Activated naive CD4-positive, alpha-beta T cell treated with anti-CD3 and anti-CD28 coated beads, Interleukin-2, amount 50 U/mL, for 24 hours (primary cell): ENCODE data around the gene NOS2.
"Not testable (repeated sequence)": the region's sequence is repeated elsewhere in the genome, so short reads cannot be mapped to it uniquely, and the experiment has no call there.

Experiments used
- H3K27ac Mint-ChIP-seq: one replicate; pipeline ENCODE4 v1.8.0; 2021; ENCODE audit warnings: mild to moderate bottlenecking, mixed read lengths
- H3K27me3 Mint-ChIP-seq: one replicate; pipeline ENCODE4 v1.8.0; 2021; ENCODE audit warnings: mixed read lengths
- H3K36me3 Mint-ChIP-seq: one replicate; pipeline ENCODE4 v1.8.0; 2021; ENCODE audit warnings: mixed read lengths
- H3K4me1 Mint-ChIP-seq: one replicate; pipeline ENCODE4 v1.8.0; 2021; ENCODE audit warnings: mixed read lengths
- H3K4me3 Mint-ChIP-seq: one replicate; pipeline ENCODE4 v1.8.0; 2021; ENCODE audit warnings: mild to moderate bottlenecking, mixed read lengths
- H3K9me3 Mint-ChIP-seq: one replicate; pipeline ENCODE4 v1.8.0; 2021; ENCODE audit warnings: mixed read lengths

NOS2 gene

GRCh38 chr17:27743281-27743885, 56.9 kb downstream of the NOS2 start:
- H3K9me3 Mint-ChIP-seq = no peaks in the 10 kb centered on the region
- no peaks in the 10 kb centered on the region for H3K27me3 Mint-ChIP-seq
- no peaks in the 10 kb centered on the region for H3K36me3 Mint-ChIP-seq
- no peaks in the 10 kb centered on the region for H3K4me1 Mint-ChIP-seq
- H3K27ac Mint-ChIP-seq = no peak overlapping the region
- H3K4me3 Mint-ChIP-seq = no peak overlapping the region

- Mint-ChIP-seq H3K4me3 (no peak overlapping the region), H3K27me3 (no peaks in the 10 kb centered on the region), H3K9me3 (no peaks in the 10 kb centered on the region), H3K4me1 (no peaks in the 10 kb centered on the region), H3K27ac (no peak overlapping the region), H3K36me3 (no peaks in the 10 kb centered on the region)
Observed at GRCh38 chr17:27741971-27742575, 58.3 kb downstream of the NOS2 start.

DNA sequence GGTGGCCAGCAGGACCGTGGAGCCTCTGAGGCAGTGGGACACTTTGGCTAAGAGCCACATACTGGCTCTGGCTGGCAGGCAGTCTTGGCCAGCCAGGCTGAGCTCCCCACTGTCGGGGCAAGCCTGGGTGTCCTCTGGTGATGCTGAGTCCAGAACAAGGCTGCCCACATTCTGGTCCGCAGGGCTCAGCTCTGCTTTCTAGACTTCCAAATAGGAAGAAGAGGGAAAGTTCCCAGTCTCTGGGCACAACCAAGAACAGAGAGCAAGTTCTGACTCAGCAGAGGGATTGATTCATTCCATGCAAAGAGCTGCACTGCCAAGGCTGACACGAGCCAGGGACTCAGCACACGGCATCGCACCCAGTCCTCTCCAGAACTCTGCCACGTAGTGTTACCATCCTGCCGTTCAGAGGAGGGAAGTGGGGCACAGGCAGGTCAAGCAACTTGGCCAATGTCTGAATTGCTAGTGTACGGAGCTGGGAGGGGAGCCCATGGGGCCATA, 58.9 kb downstream of the NOS2 start:
- H3K9me3 Mint-ChIP-seq = no peaks in the 10 kb centered on the region
- H3K4me3 Mint-ChIP-seq = no peak overlapping the region
- no peaks in the 10 kb centered on the region for H3K36me3 Mint-ChIP-seq
- H3K4me1 Mint-ChIP-seq = no peaks in the 10 kb centered on the region
- H3K27ac Mint-ChIP-seq = no peak overlapping the region
- H3K27me3 Mint-ChIP-seq = no peaks in the 10 kb centered on the region

- not testable (repeated sequence) for H3K9me3 Mint-ChIP-seq, H3K4me1 Mint-ChIP-seq, H3K36me3 Mint-ChIP-seq, H3K27ac Mint-ChIP-seq, H3K27me3 Mint-ChIP-seq, H3K4me3 Mint-ChIP-seq
Observed at GRCh38 chr17:27740541-27740940, 59.8 kb downstream of the NOS2 start.

- Mint-ChIP-seq H3K27ac (no peak overlapping the region), H3K4me3 (no peak overlapping the region), H3K9me3 (no peaks in the 10 kb centered on the region), H3K4me1 (no peaks in the 10 kb centered on the region), H3K36me3 (no peaks in the 10 kb centered on the region), H3K27me3 (peaks cover 8% of the 10 kb centered on the region)
Observed at GRCh38 chr17:27733773-27734172, 66.6 kb downstream of the NOS2 start.

DNA sequence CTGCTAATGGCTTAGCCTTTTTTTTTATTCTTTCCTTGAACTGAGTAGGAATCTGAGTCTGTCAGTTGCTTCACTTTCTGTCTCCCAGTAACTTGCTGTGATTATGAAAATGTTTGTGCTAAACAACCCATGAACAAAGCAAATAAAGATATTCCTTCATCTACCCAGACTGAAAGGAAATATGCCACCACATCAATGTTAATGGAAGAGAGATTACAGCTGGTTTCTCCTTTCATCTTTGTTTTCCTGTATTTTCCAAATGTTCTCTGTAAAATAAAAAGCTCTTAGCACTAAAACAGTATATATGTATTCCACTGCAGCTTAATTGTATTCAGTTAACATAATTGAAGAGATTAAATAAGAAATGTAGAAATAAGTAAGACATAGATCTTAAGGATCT, 67.6 kb downstream of the NOS2 start:
- not testable (repeated sequence) for H3K4me1 Mint-ChIP-seq, H3K27me3 Mint-ChIP-seq, H3K4me3 Mint-ChIP-seq, H3K9me3 Mint-ChIP-seq, H3K36me3 Mint-ChIP-seq, H3K27ac Mint-ChIP-seq

- H3K4me3 Mint-ChIP-seq, H3K27ac Mint-ChIP-seq, H3K27me3 Mint-ChIP-seq, H3K9me3 Mint-ChIP-seq, H3K4me1 Mint-ChIP-seq, H3K36me3 Mint-ChIP-seq: not testable (repeated sequence)
Observed at GRCh38 chr17:27725982-27726381, 74.3 kb downstream of the NOS2 start.

GRCh38 chr17:27721797-27722196, 78.5 kb downstream of the NOS2 start:
- Mint-ChIP-seq H3K36me3 (no peaks in the 10 kb centered on the region), H3K4me3 (no peak overlapping the region), H3K9me3 (no peaks in the 10 kb centered on the region), H3K27me3 (no peaks in the 10 kb centered on the region), H3K27ac (no peak overlapping the region), H3K4me1 (no peaks in the 10 kb centered on the region)
